Adrenal gland (tissue), 12 donors: Measurements from ENCODE around the gene RIPK1. TPM values are rescaled to one million over a fixed set of nuclear protein-coding genes. Genes with fewer than 3 reads are reported as not detected.

Experiments used
- DNase-seq, 7 donors: peaks; one replicate each; pipeline ENCODE4 v3.0.0-alpha.2; 2019 to 2020
- H3K27ac ChIP-seq, 5 donors: fragments of 200-600 bp; sonication (generic) in 4 of 5; 1 replicate in 3 of 5; 2 replicates in 2 of 5; pipeline versions ENCODE4 v1.5.1 to v1.8.0; 2016 to 2020; ENCODE audit warnings: mild to moderate bottlenecking in 1 of 5
- H3K27me3 ChIP-seq: fragments of 200-600 bp; 2 replicates; pipeline ENCODE4 v1.8.0; 2021
- H3K36me3 ChIP-seq, 2 donors: fragments of 200-600 bp; replicated peaks in 1 of 2; 1 replicate in 1 of 2; 2 replicates in 1 of 2; pipeline versions ENCODE4 v1.5.1 to v1.8.0; 2018 to 2022
- H3K4me1 ChIP-seq, 2 donors: fragments of 200-600 bp; replicated peaks in 1 of 2; 1 replicate in 1 of 2; 2 replicates in 1 of 2; pipeline versions ENCODE4 v1.5.1 to v1.8.0; 2018 to 2021
- H3K4me3 ChIP-seq, 4 donors: fragments of 200-600 bp; sonication (generic) in 3 of 4; one replicate each; pipeline ENCODE4 v1.5.1; 2016 to 2018
- H3K9me3 ChIP-seq, 3 donors: fragments of 200-600 bp; sonication (generic) in 1 of 3; replicated peaks in 1 of 3; 1 replicate in 2 of 3; 2 replicates in 1 of 3; pipeline versions ENCODE4 v1.5.1 to v1.8.0; 2016 to 2021
- CTCF ChIP-seq, 6 experiments: fragments of 450-650 bp in 4 of 6; fragments of 200-600 bp in 2 of 6; sonication (generic) in 1 of 6; IDR thresholded peaks; 1 replicate in 5 of 6; 2 replicates in 1 of 6; pipeline versions ENCODE4 v1.5.1 to v1.8.0; 2016 to 2021; ENCODE audit warnings: antibody characterized with exemption in 6 of 6, mild to moderate bottlenecking in 2 of 6, moderate library complexity in 1 of 6
- POLR2A ChIP-seq, 2 donors: fragments of 450-650 bp; IDR thresholded peaks; one replicate each; pipeline ENCODE4 v1.6.1; 2017; ENCODE audit warnings: antibody characterized with exemption in 2 of 2, mild to moderate bottlenecking in 2 of 2, moderate library complexity in 1 of 2
- WGBS, 4 donors: extraction: QIAGEN DNeasy Blood & Tissue Kit in 2 of 4; methylation state at CpG; one replicate each; pipeline versions ENCODE4 v1.1.5 to v1.1.7; 2013 to 2017; 5-methylcytosine and 5-hydroxymethylcytosine counted together
- intact Hi-C, 2 donors: fragments of 100-400 bp; cut with DNase I; formaldehyde crosslinking; loops; one replicate each; pipeline versions ENCODE4 v1.14.1 to v1.15.0; 2022 to 2023
- polyA plus RNA-seq, 3 donors: library from polyadenylated mRNA; stranded (reverse); fragments of 200-250 nt in 2 of 3; fragments of 350-450 nt in 1 of 3; fragmentation: Illumina TruSeq in 1 of 3; extraction: RNeasy Lipid Tissue Mini Kit (QIAGEN cat#74804) in 1 of 3; gene quantifications; one replicate each; pipeline ENCODE4 v1.2.3, GENCODE V29; 2013 to 2014
- total RNA-seq, 9 donors: library from RNA; depleted of rRNA in 4 of 9; stranded (reverse); fragments of >200 nt in 4 of 9; fragments of 120-200 nt in 1 of 9; fragmentation: NEBNext Ultra II Directional in 1 of 9; extraction: Animal tissue kit (Norgen Biotek cat#: 25700) in 1 of 9; gene quantifications; one replicate each; pipeline versions ENCODE4 v1.1.0 to v1.2.4, GENCODE V29; 2013 to 2023
- donor health status: healthy with polysubstance abuse.
- donor health status: Bipolar disorder and iron deficiency.
- donor health status: DM: yes; HTN: yes; CAD: no.
- donor health status: DM: no; HTN: no; CAD: no.
- donor health status: DM: no; HTN: no; CAD: no.
- donor health status: DM: yes; HTN: yes; CAD: no.

Gene RIPK1
- total and polyA plus RNA-seq, 12 donors: 15.7 to 21.7 (median 20.3) TPM

GRCh38 chr6:3143158-3143557, 74.9 kb downstream of the RIPK1 start:
- WGBS, 4 donors: 88 to 93% (median 93%) methylated on average over 6 of the region's 6 CpGs

GRCh38 chr6:3144571-3144970, 76.3 kb downstream of the RIPK1 start:
- no peaks in the 10 kb centered on the region for H3K27me3 ChIP-seq
- WGBS, 4 donors: 82 to 93% (median 86%) methylated on average over 8 of the region's 8 CpGs
- H3K4me1 ChIP-seq: no peaks in the 10 kb centered on the region
- TF ChIP-seq POLR2A (IDR thresholded peaks at IDR 0.05): no peak
- no peak for TF ChIP-seq CTCF (IDR thresholded peaks at IDR 0.05)
- H3K4me3 ChIP-seq: no peak overlapping the region
- DNase-seq: no peak
- no peaks in the 10 kb centered on the region for H3K9me3 ChIP-seq
- H3K36me3 ChIP-seq: peaks cover 0 to 11% of the 10 kb centered on the region in 2 donors
- intact Hi-C loops: no loop called here
- no peak overlapping the region for H3K27ac ChIP-seq

More at GRCh38 chr6:3143158-3143557, 74.9 kb downstream of the RIPK1 start:
- H3K27ac ChIP-seq: no peak overlapping the region
- TF ChIP-seq CTCF (IDR thresholded peaks at IDR 0.05) (no peak), POLR2A (IDR thresholded peaks at IDR 0.05) (no peak)
- no peak overlapping the region for H3K4me3 ChIP-seq
- peaks cover 0 to 11% of the 10 kb centered on the region in 2 donors for H3K36me3 ChIP-seq
- no peak for DNase-seq
- intact Hi-C loops: no loop called here
- H3K4me1 ChIP-seq: peaks cover 0 to 1% of the 10 kb centered on the region in 2 donors
- H3K9me3 ChIP-seq: no peaks in the 10 kb centered on the region
- H3K27me3 ChIP-seq: no peaks in the 10 kb centered on the region

GRCh38 chr6:3147914-3148757, 79.8 kb downstream of the RIPK1 start:
- TF ChIP-seq POLR2A (IDR thresholded peaks at IDR 0.05): no peak
- no peak for TF ChIP-seq CTCF (IDR thresholded peaks at IDR 0.05)
- Histone ChIP-seq H3K9me3 (no peaks in the 10 kb centered on the region), H3K27ac (no peak overlapping the region), H3K36me3 (peaks cover 0 to 7% of the 10 kb centered on the region in 2 donors), H3K4me3 (no peak overlapping the region), H3K27me3 (no peaks in the 10 kb centered on the region), H3K4me1 (no peaks in the 10 kb centered on the region)
- DNase-seq: no peak
- 90 to 97% (median 96%) methylated on average over 2 to 6 of the region's 6 CpGs for WGBS, 4 donors
- intact Hi-C loops: no loop called here

GRCh38 chr6:3151691-3152090, 83.4 kb downstream of the RIPK1 start:
- Histone ChIP-seq H3K27me3 (no peaks in the 10 kb centered on the region), H3K4me1 (no peaks in the 10 kb centered on the region), H3K4me3 (no peak overlapping the region), H3K9me3 (no peaks in the 10 kb centered on the region), H3K27ac (no peak overlapping the region), H3K36me3 (peaks cover 0 to 5% of the 10 kb centered on the region in 2 donors)
- TF ChIP-seq CTCF (IDR thresholded peaks at IDR 0.05): no peak
- TF ChIP-seq POLR2A (IDR thresholded peaks at IDR 0.05): no peak
- DNase-seq: no peak
- WGBS, 4 donors: 82 to 89% (median 87%) methylated on average over 4 to 5 of the region's 5 CpGs
- intact Hi-C loops: no loop called here
